GM23248 (cell line): ENCODE results near the gene IFNL1.

ENCODE experiments used
- EZH2 ChIP-seq: fragments of 200-600 bp; sonication (generic); IDR thresholded peaks from 2 replicates; pipeline ENCODE4 v1.6.1; 2018; ENCODE audit warnings: antibody characterized with exemption, mild to moderate bottlenecking; ENCODE audit not compliant: insufficient read depth, poor library complexity, severe bottlenecking
- EZH2phosphoT487 ChIP-seq: fragments of 200-600 bp; sonication (generic); IDR thresholded peaks from 2 replicates; pipeline ENCODE4 v1.6.1; 2018; ENCODE audit warnings: antibody characterized with exemption, moderate library complexity, mild to moderate bottlenecking, low read depth; ENCODE audit not compliant: insufficient read depth

GRCh38 chr19:39265321-39265916 lies 30.8 kb upstream of the IFNL1 start:
- TF ChIP-seq EZH2 (peak; percentile 17), EZH2phosphoT487 (no peak)
